Measurements from ENCODE around the gene SLAMF1.
"Not testable (repeated sequence)": the region's sequence is repeated elsewhere in the genome, so short reads cannot be mapped to it uniquely, and the experiment has no call there.

The SLAMF1 gene

GRCh38 chr1:160597705-160598104, 49.1 kb downstream of the SLAMF1 start:
- DNase-seq (ENCODE audit: low spot score): no peak

GRCh38 chr1:160597051-160597450, 49.8 kb downstream of the SLAMF1 start:
- DNase-seq (ENCODE audit: low spot score): no peak

DNA sequence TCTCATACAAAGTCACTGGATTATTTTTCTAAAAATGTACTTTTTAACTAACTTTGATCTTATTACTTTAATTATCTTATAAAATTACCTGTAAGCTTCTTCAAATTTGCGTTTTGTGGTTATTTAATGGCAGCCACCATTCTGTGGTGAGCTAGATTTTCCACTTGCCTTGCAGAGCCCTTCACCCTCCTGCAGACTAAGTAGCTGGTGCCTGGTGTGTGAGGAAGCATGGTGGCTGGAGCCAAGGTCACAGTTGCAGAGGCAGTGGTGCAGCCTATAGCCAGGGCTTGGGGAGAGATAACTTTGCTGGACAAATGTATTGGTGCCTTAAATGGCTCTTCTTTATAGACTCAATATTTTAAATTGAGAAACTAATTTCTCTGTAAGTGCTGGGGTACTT, 56.4 kb downstream of the SLAMF1 start:
- DNase-seq (ENCODE audit: low spot score): no peak

DNA sequence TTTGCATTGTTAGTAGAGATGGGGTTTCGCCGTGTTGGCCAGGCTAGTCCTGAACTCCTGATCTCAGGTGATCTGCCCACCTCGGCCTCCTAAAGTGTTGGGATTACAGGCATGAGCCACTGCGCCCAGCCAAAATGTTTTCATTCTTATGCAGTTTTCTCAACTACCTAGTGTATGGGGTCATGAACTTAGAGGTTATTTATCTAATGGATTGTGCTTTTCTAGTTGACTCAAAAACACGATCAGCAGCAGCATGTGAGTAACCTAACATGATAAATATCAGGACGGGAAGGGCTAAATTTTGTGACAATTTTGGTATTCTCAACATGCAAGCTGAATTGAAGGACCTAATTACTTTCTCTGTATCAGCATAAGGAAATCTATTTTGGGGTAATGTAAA, 58.4 kb downstream of the SLAMF1 start:
- no peak for DNase-seq (ENCODE audit: low spot score)

DNA sequence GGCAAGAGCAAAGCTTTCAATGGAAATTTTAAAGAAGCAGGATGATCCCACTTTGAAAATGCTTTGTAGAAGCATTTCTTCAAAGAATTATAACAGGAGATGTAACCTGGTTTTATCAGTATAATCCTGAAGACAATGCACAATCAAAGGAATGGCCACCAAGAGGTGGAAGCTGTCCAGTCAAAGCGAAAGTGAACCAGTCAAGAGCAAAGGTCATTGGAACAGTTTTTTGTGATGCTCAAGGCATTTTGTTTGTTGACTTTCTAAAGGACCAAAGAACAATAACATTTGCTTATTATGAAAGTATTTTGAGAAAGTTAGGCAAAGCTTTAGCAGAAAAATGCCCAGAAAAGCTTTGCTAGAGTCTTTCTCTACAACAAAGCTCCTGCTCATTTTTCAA, 62.1 kb downstream of the SLAMF1 start:
- no peak for DNase-seq (ENCODE audit: low spot score)

- DNase-seq (ENCODE audit: low spot score): not testable (repeated sequence)
Measured at GRCh38 chr1:160582976-160583375, 63.9 kb downstream of the SLAMF1 start.

DNA sequence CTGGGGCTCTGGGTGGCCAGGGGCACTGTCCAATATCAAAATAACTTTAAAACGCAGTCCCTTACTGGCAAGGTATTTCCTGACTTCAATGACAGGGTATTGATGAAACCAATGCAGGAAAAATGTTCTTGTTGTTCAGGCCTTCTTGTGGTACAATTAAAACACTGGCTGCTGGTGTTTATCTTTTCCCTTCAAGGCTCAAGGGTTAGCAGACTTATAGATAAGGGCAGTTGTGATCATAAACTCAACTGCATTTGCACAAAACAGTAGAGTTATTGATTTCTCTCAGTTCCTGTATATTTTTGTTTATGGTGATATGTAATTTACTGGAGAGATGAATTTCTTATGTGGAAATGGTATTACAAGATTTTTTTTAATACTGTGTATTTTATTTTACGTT, 64.9 kb downstream of the SLAMF1 start:
- DNase-seq (ENCODE audit: low spot score): no peak

DNA sequence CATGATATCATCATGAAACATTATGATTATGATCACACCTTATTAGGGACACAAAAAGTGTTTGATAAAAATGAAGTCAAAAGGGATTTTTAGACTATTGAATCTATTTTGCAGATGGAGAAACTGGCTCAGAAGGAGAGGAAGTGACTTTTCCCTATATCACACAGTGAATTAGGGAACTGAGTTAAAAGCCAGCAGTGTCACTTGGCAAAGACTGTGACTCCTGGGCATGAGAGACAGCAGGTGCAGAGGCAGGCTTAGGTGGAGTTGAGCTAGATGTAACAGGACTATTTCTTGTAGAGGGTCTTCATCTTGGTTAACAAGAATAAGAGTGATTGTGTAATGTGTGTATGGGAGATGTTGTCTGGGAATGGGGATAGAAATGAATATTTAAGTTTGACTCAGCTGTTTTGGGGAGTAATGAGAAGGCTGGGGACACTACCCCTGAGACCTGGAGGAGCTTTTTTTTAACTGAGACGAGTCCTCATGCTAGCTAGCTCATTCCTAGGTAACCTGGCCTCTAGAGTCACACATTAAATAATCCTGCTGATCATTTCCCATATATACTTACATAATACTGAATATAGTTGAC, 66.5 kb downstream of the SLAMF1 start:
- no peak for DNase-seq (ENCODE audit: low spot score)

DNA sequence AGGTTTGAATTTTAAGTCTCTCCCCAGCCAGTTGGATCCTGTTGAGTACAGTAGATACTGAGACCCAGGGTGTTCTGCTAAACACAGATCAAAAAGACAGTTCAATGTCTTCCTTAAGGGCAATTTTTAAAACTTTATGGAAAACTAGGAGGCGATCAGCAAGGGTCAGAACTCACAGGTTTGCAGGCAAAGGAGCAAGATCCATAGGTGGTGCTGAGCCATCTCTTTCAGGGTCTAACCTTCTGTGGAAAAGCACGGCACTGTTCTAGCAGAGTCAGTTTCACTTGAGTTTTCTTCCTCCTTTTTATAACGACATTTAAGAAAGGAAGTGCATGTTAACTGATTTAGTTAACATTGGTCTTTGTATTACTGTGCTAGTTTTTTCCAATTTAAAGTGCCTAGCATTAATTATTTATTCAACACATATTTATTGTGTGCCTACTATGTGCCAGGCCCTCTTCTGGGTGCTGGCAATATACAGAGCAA, 67.6 kb downstream of the SLAMF1 start, which contains the start of gene CD84:
Gene CD84, minus strand, starts transcription at position 281 of the 486 bp plus-strand sequence. Its CDS starts 59 bp downstream, at position 222.
- DNase-seq (ENCODE audit: low spot score): no peak

DNA sequence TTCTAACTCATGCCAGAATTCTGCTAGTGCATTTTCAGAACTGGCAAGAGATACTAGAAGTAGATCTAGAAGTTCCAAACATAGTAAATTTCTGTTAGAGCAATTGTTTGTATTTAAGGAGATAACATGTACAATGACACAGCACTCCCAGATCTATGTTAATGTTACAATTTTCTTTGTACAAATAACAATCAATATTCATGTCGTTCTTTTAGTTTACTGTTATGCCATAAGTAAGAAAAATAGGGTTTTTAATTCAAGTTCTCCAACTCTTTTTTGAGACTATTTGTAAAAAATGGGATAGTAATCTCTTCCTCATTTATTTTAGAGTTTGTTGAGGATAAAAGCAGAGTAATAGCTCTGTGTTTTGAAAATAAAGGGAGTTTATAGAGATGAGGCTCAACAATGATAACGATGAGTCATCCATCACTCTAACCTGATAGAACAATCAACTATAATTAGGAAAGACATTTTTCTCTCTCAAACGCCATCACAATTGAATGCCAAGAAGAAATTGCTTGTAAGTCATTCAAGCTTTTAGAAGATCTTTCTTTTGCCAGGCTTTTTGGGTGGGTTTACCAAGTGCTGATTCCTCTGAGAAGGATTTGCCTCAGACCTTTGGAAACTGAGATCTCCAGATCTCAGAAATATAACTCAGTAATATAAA, 68.2 kb downstream of the SLAMF1 start:
- no peak for DNase-seq (ENCODE audit: low spot score)

DNA sequence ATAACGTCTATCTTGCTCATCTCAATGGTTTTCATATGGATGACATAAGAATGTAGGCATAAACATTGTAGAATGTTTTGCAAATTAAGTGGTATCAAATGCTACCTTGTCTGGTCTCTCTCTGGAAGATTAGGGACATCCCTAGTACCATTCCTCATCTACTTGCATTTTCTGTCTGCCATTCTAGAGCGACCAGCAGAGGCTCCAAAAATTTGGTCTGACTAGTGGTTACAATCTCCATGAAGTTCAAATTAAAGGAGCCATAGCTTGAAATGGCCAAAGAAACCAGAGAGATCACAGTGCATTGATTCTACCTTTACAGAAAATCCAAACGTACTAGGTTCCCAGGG, 68.7 kb downstream of the SLAMF1 start:
- no peak for DNase-seq (ENCODE audit: low spot score)

DNA sequence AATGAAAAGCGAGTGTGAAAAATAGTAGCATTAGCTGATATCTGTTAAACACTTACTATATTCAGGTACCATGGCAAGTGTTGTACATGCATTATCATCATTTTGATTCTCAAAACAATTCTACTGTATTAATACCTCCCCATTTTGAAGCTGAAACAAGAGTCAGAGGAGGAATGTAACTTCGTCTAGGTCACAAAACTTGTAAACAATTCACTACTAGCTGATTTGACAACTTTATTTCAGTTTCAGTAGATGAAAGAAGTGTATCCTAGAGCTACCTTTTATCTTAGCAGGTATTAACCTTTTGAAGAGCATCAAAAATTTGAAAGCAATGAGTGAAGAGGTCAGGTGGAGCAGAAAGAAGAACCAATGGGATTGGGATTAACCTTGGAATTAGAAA, 69.2 kb downstream of the SLAMF1 start:
- no peak for DNase-seq (ENCODE audit: low spot score)

DNA sequence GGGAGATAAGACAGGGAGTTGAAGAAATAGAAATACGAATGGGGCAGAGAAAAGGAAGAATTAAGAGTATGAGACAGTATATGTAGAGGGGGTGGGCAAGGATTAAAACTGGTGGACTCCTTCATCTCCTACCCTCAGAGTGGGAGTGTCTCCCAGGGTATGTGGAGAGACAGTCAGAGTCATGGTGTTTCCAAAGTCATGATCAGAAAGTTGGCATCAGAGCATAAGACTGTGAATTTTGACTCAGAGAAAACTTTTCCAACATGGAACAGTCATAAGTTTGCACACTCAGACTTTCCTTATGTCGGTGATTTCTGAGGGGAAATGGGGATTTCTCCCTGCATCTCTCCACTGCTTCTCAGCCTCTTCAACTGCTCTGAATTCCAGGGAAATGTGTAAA, 70.0 kb downstream of the SLAMF1 start:
- no peak for DNase-seq (ENCODE audit: low spot score)

DNA sequence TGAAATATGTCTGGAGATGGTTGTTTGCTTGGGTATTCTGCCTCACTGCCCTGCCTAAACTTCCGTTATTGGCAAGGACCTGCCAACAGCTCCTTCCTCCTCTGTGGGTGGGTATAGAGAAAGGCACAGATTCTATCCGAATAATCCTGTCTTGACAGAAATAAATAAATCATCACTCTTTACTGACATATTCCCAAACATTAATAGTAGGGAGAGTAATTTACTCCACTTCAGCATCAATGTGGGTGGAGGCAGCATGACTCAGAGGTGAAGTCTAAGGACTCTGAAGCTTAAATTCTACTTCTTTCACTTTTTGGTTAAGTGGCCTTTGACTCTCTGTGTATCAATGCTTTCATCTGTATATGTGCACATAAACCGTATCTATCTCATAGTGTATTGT, 70.5 kb downstream of the SLAMF1 start:
- DNase-seq (ENCODE audit: low spot score): no peak

- DNase-seq (ENCODE audit: low spot score): no peak
Measured at GRCh38 chr1:160575112-160575664, 71.7 kb downstream of the SLAMF1 start.

DNA sequence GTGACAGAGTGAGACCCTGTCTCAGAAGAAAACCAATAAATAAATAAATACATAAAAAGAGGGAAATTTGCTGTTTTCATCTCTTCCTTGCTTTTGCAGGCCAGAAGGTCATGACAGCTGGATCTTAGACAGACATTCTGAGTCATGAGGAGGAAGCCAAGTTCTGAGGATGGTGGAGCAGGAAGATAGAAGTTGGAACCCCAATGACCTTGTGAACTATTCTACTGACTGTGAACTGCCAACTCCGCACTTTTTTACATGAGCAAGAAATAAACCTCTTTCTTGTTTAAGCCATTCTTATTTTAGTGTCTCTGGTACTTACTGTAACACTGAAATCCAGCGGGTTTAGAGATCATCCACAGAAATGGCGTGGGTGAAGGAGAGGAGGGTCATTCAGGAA, 76.0 kb downstream of the SLAMF1 start:
- no peak for DNase-seq (ENCODE audit: low spot score)

DNA sequence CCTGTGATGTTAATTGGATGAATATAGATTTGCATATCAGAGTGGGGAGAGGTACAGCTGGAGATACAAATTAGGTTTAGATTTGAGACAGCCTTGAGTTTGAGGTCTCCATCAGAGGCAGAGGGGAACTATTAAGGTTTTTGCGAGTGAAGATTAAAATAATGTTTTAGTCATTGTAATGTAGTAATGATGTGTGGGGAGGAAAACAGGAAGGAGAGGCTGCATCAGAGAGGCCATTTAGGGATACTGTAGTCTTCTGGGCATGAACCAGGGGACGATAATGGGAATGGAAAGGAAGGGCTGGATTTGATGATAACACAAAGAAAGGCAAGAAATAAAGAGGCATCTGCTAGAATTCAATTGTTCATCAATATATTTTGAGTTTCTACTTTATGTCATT, 77.0 kb downstream of the SLAMF1 start:
- DNase-seq (ENCODE audit: low spot score): no peak

DNA sequence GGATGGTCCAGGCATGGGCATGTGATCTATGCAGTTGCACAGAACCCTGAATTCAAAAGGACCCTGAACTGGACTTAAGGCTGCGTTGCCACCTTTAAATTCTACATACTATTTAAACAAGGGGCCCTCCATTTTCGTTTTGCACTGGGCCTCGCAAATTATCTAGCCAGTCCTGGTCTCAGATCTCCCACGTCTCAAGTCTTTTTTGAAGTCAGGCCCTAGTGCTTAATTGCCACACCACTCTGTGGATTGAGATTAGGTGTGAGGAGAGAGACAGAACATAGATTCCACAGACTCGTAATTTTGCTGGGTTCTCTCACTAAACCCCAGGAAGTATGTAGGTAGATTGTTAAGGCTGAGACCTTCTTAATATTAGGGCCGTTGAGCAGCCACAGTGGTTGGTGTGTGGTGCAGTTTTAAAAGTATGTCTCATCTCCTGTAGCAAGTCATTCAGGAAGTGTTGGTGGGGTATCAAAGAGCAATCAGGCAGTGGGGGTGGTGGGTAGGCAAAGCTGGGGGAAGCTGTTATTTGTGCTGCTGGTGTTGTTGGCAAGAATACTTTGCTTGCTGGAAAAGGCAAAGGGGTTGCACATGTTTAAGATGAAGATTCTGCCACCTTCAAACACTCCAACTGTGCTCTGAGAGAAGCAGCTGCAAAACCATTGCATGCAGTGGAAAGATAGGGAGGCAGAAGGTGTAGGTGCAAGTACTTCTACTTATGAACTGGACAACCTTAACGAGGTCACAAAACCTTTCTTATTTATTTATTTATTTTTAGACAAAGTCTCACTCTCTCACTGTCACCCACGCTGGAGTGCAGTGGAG, 78.8 kb downstream of the SLAMF1 start:
- no peak for DNase-seq (ENCODE audit: low spot score)

GRCh38 chr1:160567341-160567740, 79.5 kb downstream of the SLAMF1 start:
- DNase-seq (ENCODE audit: low spot score): no peak

DNA sequence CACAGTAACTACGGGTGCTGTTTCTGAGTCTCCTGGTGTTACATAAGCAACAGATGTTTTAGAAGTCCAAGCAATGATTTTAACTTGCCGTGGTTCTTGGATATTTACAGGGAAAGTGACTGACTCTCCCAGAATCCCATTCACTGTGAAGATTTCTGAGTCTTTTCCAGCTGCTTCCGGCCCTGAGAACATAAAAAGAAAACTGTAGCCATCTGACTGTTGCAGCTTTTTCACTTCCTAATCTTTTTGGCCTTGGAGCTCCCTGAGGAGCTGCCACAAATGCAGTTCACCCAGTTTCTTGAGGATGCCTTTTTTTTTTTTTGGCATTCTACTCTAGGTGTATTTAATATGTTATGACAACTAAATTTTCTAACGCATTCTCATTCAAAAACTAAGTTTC, 81.3 kb downstream of the SLAMF1 start:
- DNase-seq (ENCODE audit: low spot score): no peak

DNA sequence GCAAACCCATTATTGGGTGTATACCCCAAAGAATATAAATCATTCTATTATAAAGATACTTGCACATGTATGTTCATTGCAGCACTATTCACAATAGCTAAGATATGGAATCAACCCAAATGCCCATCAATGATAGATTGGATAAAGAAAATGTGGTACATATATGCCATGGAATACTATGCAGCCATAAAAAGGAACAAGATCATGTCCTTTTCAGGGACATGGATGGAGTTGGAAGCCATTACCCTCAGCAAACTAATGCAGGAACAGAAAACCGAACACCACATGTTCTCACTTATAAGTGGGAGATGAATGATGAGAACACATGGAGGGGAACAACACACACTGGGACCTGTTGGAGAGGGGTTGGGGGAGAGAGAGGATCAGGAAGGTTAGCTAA, 83.6 kb downstream of the SLAMF1 start:
- DNase-seq (ENCODE audit: low spot score): not testable (repeated sequence)

DNA sequence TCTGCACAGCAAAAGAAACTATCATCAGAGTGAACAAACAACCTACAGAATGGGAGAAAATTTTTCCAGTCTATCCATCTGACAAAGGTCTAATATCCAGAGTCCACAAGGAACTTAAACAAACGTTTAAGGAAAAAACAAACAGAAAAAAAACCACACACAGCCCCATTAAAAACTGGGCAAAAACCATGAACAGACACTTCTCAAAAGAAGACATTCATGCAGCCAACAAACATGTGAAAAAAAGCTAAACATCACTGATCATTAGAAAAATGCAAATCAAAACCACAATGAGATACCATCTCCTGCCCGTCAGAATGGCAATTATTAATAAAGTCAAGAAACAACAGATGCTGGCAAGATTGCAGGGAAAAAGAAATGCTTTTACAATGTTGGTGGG, 84.1 kb downstream of the SLAMF1 start:
- DNase-seq (ENCODE audit: low spot score): not testable (repeated sequence)

DNA sequence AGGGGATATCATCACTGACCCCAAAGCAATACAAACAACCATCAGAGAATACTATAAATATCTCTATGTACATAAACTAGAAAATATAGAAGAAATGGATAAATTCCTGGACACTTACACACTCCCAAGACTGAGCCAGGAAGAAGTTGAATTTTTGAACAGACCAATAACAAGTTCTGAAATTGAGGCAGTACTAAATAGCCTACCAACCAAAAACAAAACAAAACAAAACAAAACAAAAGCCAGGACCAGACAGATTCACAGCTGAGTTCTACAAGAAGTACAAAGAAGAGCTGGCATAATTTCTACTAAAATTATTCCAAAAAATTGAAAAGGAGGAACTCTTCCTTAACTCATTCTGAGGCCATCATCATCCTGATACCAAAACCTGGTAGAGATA, 86.0 kb downstream of the SLAMF1 start:
- DNase-seq (ENCODE audit: low spot score): no peak
